Neural crest cell (in vitro differentiated cells): ENCODE measurements around the gene GPR132. TPM values are rescaled to one million over a fixed set of nuclear protein-coding genes. Genes with fewer than 3 reads are reported as not detected.

Experiments used
- DNase-seq: peaks from one replicate; pipeline ENCODE4 v3.0.0; 2021; ENCODE audit warnings: low read depth, mixed read lengths, low spot score
- H3K27ac Mint-ChIP-seq: one replicate; pipeline ENCODE4 v1.8.0; 2021; ENCODE audit warnings: mild to moderate bottlenecking, mixed read lengths; ENCODE audit not compliant: unreplicated experiment
- H3K27me3 Mint-ChIP-seq: 2 replicates; pipeline ENCODE4 v1.8.0; 2021; ENCODE audit warnings: low read depth, mild to moderate bottlenecking, mixed read lengths
- H3K36me3 Mint-ChIP-seq: 2 replicates; pipeline ENCODE4 v1.8.0; 2021; ENCODE audit warnings: low read depth, mild to moderate bottlenecking, mixed read lengths
- H3K4me1 Mint-ChIP-seq: 2 replicates; pipeline ENCODE4 v1.8.0; 2021; ENCODE audit warnings: mixed read lengths
- H3K4me3 Mint-ChIP-seq: one replicate; pipeline ENCODE4 v1.8.0; 2021; ENCODE audit warnings: mild to moderate bottlenecking, mixed read lengths
- H3K9me3 Mint-ChIP-seq: 2 replicates; pipeline ENCODE4 v1.8.0; 2021; ENCODE audit warnings: mixed read lengths
- total RNA-seq: library from RNA; stranded (reverse); gene quantifications from 2 replicates; pipeline ENCODE4 v1.2.1, GENCODE V29; 2021
- TF ChIP-seq, protein P1 (sequence below): fragments of 200-600 bp; sonication (generic); conservative IDR thresholded peaks from 2 replicates; pipeline ENCODE4 v1.5.0; 2021; ENCODE audit warnings: antibody characterized with exemption, mild to moderate bottlenecking

Gene GPR132
- total RNA-seq, 1 donor from 2014 or later, result not detected

DNA sequence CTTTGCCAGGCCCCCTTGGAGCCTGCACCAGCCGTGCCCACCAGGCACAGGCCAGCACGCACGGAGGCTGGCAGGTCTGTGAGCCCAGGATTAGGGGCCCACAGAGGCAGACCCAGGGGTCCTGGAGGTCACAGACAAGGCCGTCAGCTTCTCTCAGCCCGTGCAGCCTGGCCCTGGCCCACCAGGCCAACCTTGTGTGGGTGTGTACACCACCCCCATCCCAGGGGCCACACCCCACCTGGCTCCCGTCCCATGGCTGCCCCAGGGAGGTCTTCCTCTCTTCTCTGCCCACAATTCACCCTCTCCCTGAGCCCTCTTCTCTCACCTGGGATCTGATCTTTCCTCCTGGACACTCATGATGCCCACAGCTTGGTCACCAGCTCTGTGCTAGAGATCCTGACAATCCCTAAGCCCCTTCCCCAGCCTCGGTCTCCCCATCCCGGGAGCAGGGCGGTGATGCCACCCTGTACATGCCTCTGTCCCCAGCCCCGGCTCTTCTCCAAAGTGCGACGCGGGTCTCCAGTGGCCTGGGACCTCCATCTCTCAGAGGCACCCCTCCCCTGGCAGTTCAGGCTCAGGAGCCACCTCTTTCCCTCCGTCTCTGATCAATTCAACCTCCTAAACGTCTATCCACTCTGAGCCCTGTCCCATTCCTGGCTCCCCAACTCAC is 31.1 kb upstream of the GPR132 start:
- Mint-ChIP-seq H3K27ac (no peak overlapping the region), H3K27me3 (peaks cover 4% of the 10 kb centered on the region)

DNA sequence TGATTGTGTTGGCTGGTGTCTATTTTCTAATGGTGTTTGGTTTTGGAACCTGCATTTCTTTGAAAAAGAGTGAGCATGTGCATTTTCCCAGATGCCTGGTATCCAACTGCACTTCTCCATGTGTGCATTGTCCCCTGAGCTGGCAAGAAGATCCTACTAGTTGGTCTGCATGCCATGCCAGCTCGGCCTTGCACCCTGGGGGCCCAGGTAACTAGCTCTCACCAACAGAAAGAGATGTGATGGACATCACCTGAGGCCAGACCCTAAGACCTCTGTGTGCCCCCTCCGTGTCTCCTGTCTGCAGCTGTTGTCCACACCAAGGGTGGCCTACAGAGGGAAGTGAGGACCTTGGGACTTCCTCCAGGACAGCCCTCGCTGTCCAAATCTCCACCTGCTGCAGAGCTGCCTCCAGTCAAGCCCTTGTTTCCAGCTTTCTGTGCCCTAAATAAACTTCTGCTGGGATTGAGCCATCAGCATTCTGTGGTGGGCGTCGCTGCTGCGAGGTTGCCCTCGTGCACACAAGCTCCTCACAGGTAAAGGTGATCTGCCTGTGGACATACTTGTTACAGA is 30.1 kb upstream of the GPR132 start:
- peaks cover 6% of the 10 kb centered on the region for H3K27me3 Mint-ChIP-seq
- TF ChIP-seq, protein P1, sequence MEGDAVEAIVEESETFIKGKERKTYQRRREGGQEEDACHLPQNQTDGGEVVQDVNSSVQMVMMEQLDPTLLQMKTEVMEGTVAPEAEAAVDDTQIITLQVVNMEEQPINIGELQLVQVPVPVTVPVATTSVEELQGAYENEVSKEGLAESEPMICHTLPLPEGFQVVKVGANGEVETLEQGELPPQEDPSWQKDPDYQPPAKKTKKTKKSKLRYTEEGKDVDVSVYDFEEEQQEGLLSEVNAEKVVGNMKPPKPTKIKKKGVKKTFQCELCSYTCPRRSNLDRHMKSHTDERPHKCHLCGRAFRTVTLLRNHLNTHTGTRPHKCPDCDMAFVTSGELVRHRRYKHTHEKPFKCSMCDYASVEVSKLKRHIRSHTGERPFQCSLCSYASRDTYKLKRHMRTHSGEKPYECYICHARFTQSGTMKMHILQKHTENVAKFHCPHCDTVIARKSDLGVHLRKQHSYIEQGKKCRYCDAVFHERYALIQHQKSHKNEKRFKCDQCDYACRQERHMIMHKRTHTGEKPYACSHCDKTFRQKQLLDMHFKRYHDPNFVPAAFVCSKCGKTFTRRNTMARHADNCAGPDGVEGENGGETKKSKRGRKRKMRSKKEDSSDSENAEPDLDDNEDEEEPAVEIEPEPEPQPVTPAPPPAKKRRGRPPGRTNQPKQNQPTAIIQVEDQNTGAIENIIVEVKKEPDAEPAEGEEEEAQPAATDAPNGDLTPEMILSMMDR, result no peak

More for the DNA sequence above, 31.1 kb upstream of the GPR132 start:
- no peak overlapping the region for H3K4me3 Mint-ChIP-seq
- peaks cover 5% of the 10 kb centered on the region for H3K9me3 Mint-ChIP-seq
- peaks cover 3% of the 10 kb centered on the region for H3K4me1 Mint-ChIP-seq
- TF ChIP-seq, protein P1, result no peak
- DNase-seq, result no peak
- H3K36me3 Mint-ChIP-seq, result peaks cover 5% of the 10 kb centered on the region

DNA sequence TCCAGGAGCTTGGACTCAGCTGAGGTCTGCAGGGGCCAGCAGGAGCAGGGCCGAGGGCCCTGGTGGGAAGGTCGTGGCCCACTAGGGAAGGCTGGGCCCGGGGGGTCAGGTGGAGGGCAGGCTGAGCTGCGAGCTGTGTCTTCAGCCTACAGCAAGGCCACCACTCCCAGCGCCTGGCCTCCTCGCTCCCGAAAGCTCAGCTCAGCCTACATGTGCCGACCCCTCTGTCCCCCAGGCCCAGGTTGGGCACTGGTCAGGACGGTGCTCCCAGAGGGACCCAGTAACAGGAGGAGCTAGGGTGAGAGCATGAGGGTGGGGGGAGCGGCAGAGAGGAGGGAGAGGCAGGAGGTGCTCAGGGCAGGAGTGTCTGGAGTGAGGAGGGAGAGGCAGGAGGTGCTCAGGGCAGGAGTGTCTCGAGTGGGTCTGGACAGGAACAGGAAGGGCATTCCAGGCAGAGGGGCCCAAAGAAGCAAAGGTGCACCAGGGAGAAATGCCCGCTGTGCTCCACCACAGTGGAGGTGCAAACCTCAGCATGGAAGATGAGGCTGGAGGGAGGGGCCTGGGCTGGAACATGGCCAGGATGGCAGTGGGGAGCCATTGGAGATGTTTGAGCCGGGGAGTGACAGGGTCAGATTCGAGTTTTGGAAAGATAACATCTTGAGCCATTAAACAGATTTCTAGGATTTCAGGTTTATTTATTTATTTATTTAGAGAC is 29.1 kb upstream of the GPR132 start:
- H3K27me3 Mint-ChIP-seq, result peaks cover 4% of the 10 kb centered on the region
- peaks cover 3% of the 10 kb centered on the region for H3K9me3 Mint-ChIP-seq
- TF ChIP-seq, protein P1, result no peak
- H3K36me3 Mint-ChIP-seq, result peaks cover 5% of the 10 kb centered on the region
- no peak for DNase-seq
- H3K4me3 Mint-ChIP-seq, result peak overlapping the region; percentile 49
- H3K27ac Mint-ChIP-seq, result no peak overlapping the region
- peaks cover 7% of the 10 kb centered on the region for H3K4me1 Mint-ChIP-seq

More for the DNA sequence above, 30.1 kb upstream of the GPR132 start:
- H3K4me3 Mint-ChIP-seq, result peak overlapping the region; percentile 68
- peaks cover 7% of the 10 kb centered on the region for H3K4me1 Mint-ChIP-seq
- H3K9me3 Mint-ChIP-seq, result peaks cover 5% of the 10 kb centered on the region
- no peak for DNase-seq
- H3K27ac Mint-ChIP-seq, result no peak overlapping the region
- peaks cover 5% of the 10 kb centered on the region for H3K36me3 Mint-ChIP-seq

DNA sequence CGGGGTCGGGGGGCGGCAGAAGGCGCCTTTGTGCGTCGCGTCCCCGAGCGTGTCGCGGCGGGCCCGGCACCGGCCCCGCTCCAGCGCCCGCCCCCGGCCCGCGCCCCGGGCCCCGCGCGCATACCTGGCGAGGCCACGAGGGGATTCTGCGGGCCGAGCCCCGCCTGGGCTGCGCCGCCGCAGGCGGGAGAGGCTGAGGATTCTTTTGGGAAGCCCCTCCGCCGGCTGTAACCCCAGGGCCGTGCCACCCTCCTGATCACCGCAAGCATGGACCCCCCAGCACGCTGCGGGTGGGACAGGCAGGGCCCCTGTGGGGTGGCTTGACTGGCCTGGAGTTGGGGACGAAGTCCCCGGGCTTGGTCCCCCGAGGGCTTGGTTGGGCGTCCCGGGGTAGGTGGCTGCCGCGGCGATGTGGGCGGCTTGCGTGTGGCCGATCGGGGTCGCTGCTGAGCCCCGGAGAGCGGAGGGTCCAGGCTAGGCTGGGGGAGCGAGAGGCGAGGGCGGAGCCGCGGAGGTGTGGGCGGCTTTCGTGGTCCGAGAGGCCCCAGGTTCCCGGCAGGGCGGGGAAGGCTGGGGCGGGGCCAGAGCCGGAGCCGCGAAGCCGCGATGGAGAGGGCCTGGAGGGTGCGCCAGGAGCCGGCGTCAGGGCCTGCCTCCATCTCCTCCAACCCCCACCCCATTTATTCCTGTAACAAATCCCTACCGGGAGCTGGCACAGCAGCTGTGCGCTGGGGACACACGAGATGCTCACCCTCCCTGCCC is 28.4 kb upstream of the GPR132 start:
- H3K27me3 Mint-ChIP-seq, result peaks cover 8% of the 10 kb centered on the region
- peaks cover 7% of the 10 kb centered on the region for H3K4me1 Mint-ChIP-seq
- TF ChIP-seq, protein P1, result peak; percentile 69
- peak overlapping the region; percentile 54 for H3K4me3 Mint-ChIP-seq
- no peak overlapping the region for H3K27ac Mint-ChIP-seq
- peak; percentile 74 for DNase-seq
- H3K36me3 Mint-ChIP-seq, result peaks cover 3% of the 10 kb centered on the region
- H3K9me3 Mint-ChIP-seq, result no peaks in the 10 kb centered on the region

DNA sequence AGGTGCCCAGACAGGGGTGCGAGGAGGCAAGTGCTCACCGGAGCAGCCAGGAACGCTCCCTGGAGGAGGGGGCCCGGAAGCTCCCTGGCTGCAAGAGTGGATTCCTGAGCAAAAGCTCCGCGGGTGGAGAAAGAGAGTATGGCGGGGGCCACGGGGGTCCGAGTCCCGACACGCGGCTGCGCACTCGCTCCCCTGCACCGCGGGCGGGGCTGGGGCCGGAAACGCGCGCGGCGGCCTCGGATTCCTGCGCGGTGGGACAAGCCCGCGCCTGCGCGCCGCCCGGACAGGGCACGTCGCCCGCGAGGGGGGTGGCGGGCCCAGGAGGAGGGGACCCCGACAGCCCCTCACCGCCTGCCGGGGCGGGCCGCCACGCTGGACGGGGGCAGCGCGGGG is 27.8 kb upstream of the GPR132 start:
- Mint-ChIP-seq H3K4me3 (peak overlapping the region; percentile 77), H3K27me3 (peaks cover 11% of the 10 kb centered on the region)

More for the DNA sequence above, 27.8 kb upstream of the GPR132 start:
- H3K36me3 Mint-ChIP-seq, result no peaks in the 10 kb centered on the region
- H3K27ac Mint-ChIP-seq, result no peak overlapping the region
- no peak for DNase-seq
- H3K4me1 Mint-ChIP-seq, result peaks cover 7% of the 10 kb centered on the region
- TF ChIP-seq, protein P1, result no peak
- H3K9me3 Mint-ChIP-seq, result no peaks in the 10 kb centered on the region
